Endothelial cell of umbilical vein (primary cell): ENCODE measurements around the gene SDF2.

Experiments used
- EZH2 ChIP-seq: IDR thresholded peaks from 2 replicates; pipeline ENCODE4 v1.6.1; 2012; ENCODE audit warnings: borderline replicate concordance, low read depth, mild to moderate bottlenecking, moderate library complexity, low read length, inconsistent platforms; ENCODE audit not compliant: severe bottlenecking
- FOS ChIP-seq: IDR thresholded peaks from 2 replicates; pipeline ENCODE4 v1.6.1; 2011; ENCODE audit warnings: mild to moderate bottlenecking, low read length, moderate library complexity, borderline replicate concordance; ENCODE audit not compliant: insufficient read depth
- GATA2 ChIP-seq: IDR thresholded peaks from 2 replicates; pipeline ENCODE4 v1.7.0; 2011; ENCODE audit warnings: low read depth, mild to moderate bottlenecking, moderate library complexity, mixed read lengths, low read length; ENCODE audit not compliant: insufficient read length, insufficient read depth
- JUN ChIP-seq: IDR thresholded peaks from 2 replicates; pipeline ENCODE4 v1.6.1; 2011; ENCODE audit warnings: borderline replicate concordance, low read depth; ENCODE audit not compliant: insufficient read length, insufficient read depth
- MYC ChIP-seq: IDR thresholded peaks from one replicate; pipeline ENCODE4 v1.6.1; 2011; ENCODE audit warnings: mild to moderate bottlenecking, low read depth, low read length
- POLR2A ChIP-seq: IDR thresholded peaks from 2 replicates; pipeline ENCODE4 v1.6.1; 2012; ENCODE audit warnings: low read depth, mild to moderate bottlenecking, control low read depth, low read length
- POLR2AphosphoS5 ChIP-seq: IDR thresholded peaks from 2 replicates; pipeline ENCODE4 v1.6.1; 2012; ENCODE audit warnings: low read depth, mild to moderate bottlenecking, control low read depth, low read length, moderate library complexity; ENCODE audit not compliant: insufficient read depth
- TF ChIP-seq, protein P1 (sequence below): IDR thresholded peaks from 2 replicates; pipeline ENCODE4 v1.6.1; 2011; ENCODE audit not compliant: insufficient read depth, insufficient read length
- TF ChIP-seq, protein P2 (sequence below), 2 donors: IDR thresholded peaks; 1 replicate in 1 of 2; 2 replicates in 1 of 2; pipeline ENCODE4 v1.5.1; 2011; ENCODE audit warnings: low read length in 2 of 2, mild to moderate bottlenecking in 2 of 2, moderate library complexity in 2 of 2, control low read depth in 1 of 2, inconsistent platforms in 1 of 2, low read depth in 1 of 2; ENCODE audit not compliant: insufficient read depth in 1 of 2; ENCODE audit errors: extremely low read depth in 1 of 2

DNA sequence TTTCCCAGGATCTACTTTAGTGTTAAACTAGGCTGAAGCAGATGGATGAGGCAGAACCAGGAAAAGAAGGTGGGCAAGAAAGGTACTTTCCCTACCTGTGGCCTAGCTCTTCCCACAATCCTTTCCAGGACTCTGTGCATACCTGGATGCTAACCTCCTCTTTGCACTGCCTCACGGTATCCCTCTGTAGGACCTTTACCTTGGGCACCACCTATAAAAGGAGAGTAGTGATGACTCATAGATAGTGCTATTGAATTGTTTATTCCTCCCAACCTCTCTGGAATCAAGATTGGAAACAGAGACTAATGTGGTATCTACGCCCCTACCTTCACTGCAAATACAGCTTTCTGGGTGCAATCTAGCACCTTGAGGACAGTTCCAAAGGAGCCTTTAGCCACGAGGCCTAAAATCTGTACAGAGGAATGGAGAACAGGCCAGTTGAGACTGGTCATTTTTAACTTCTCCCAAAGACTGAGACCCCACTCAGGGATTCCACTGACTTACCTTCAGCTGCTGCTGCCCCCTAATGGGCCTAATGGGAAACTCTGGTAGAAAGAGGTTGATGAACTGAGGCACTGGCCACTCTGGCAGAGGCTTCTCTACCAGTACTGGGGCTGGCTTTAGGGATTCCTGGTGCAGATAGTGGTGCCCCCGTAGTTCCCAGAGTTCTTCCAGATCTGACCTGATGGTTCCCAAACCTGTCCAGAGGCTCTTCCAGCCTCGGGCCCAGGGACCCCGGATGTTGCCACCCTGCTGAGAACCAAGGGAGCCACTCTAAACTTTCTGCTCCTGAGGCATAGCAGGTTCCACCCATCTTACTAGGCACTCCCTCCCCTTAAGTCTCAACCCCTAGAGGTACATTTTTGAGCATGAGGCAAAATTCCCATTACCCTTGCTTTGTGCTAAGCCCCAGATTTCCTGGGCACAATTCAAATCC is 48.5 kb downstream of the SDF2 start:
- TF ChIP-seq, protein P1, sequence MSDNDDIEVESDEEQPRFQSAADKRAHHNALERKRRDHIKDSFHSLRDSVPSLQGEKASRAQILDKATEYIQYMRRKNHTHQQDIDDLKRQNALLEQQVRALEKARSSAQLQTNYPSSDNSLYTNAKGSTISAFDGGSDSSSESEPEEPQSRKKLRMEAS: no peak
- TF ChIP-seq, protein P2, sequence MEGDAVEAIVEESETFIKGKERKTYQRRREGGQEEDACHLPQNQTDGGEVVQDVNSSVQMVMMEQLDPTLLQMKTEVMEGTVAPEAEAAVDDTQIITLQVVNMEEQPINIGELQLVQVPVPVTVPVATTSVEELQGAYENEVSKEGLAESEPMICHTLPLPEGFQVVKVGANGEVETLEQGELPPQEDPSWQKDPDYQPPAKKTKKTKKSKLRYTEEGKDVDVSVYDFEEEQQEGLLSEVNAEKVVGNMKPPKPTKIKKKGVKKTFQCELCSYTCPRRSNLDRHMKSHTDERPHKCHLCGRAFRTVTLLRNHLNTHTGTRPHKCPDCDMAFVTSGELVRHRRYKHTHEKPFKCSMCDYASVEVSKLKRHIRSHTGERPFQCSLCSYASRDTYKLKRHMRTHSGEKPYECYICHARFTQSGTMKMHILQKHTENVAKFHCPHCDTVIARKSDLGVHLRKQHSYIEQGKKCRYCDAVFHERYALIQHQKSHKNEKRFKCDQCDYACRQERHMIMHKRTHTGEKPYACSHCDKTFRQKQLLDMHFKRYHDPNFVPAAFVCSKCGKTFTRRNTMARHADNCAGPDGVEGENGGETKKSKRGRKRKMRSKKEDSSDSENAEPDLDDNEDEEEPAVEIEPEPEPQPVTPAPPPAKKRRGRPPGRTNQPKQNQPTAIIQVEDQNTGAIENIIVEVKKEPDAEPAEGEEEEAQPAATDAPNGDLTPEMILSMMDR (IDR thresholded peaks at IDR 0.05; ENCODE audit: extremely low read depth in 1 of 2, insufficient read depth in 1 of 2, low read depth in 1 of 2, low read length in 2 of 2): peak; percentile 56 to 79
- TF ChIP-seq EZH2 (no peak), JUN (no peak), POLR2AphosphoS5 (no peak), MYC (no peak), POLR2A (peak; percentile 14), GATA2 (no peak), FOS (no peak)
